ENCODE measurements around the gene ANKRD45.
"Not testable (repeated sequence)": the region's sequence is repeated elsewhere in the genome, so short reads cannot be mapped to it uniquely, and the experiment has no call there.

The ANKRD45 gene

GRCh38 chr1:173642450-173643139, 27.1 kb downstream of the ANKRD45 start:
- H3K4me3 ChIP-seq (ENCODE audit: low read depth in 1 of 2, low read length in 2 of 2); H3K36me3 ChIP-seq (ENCODE audit: control insufficient read depth in 1 of 2, insufficient read depth in 2 of 2, low read length in 2 of 2); H3K9me3 ChIP-seq (ENCODE audit: control insufficient read depth in 1 of 2, low read length in 2 of 2); H3K4me1 ChIP-seq (ENCODE audit: control insufficient read depth in 1 of 2, insufficient read depth in 2 of 2, low read length in 2 of 2); H3K27me3 ChIP-seq (ENCODE audit: low read depth, low read length); H3K27ac ChIP-seq (ENCODE audit: low read length): not testable (repeated sequence)

- no peak overlapping the region for H3K27ac ChIP-seq (ENCODE audit: low read length)
- H3K4me1 ChIP-seq (ENCODE audit: control insufficient read depth in 1 of 2, insufficient read depth in 2 of 2, low read length in 2 of 2): no peaks in the 10 kb centered on the region
- H3K27me3 ChIP-seq (ENCODE audit: low read depth, low read length): no peaks in the 10 kb centered on the region
- peaks cover 0 to 6% of the 10 kb centered on the region in 2 donors for H3K9me3 ChIP-seq (ENCODE audit: control insufficient read depth in 1 of 2, low read length in 2 of 2)
- H3K4me3 ChIP-seq (ENCODE audit: low read depth in 1 of 2, low read length in 2 of 2): no peak overlapping the region
- no peaks in the 10 kb centered on the region for H3K36me3 ChIP-seq (ENCODE audit: control insufficient read depth in 1 of 2, insufficient read depth in 2 of 2, low read length in 2 of 2)
Observed at GRCh38 chr1:173639102-173639501, 30.5 kb downstream of the ANKRD45 start.

- Histone ChIP-seq H3K27me3 (ENCODE audit: low read depth, low read length) (no peaks in the 10 kb centered on the region), H3K36me3 (ENCODE audit: control insufficient read depth in 1 of 2, insufficient read depth in 2 of 2, low read length in 2 of 2) (no peaks in the 10 kb centered on the region), H3K9me3 (ENCODE audit: control insufficient read depth in 1 of 2, low read length in 2 of 2) (peaks cover 0 to 6% of the 10 kb centered on the region in 2 donors), H3K27ac (ENCODE audit: low read length) (no peak overlapping the region), H3K4me1 (ENCODE audit: control insufficient read depth in 1 of 2, insufficient read depth in 2 of 2, low read length in 2 of 2) (no peaks in the 10 kb centered on the region), H3K4me3 (ENCODE audit: low read depth in 1 of 2, low read length in 2 of 2) (no peak overlapping the region)
Observed at GRCh38 chr1:173638043-173639021, 31.3 kb downstream of the ANKRD45 start.

GRCh38 chr1:173637236-173638042, 32.2 kb downstream of the ANKRD45 start:
- H3K36me3 ChIP-seq (ENCODE audit: control insufficient read depth in 1 of 2, insufficient read depth in 2 of 2, low read length in 2 of 2); H3K9me3 ChIP-seq (ENCODE audit: control insufficient read depth in 1 of 2, low read length in 2 of 2); H3K4me3 ChIP-seq (ENCODE audit: low read depth in 1 of 2, low read length in 2 of 2); H3K4me1 ChIP-seq (ENCODE audit: control insufficient read depth in 1 of 2, insufficient read depth in 2 of 2, low read length in 2 of 2); H3K27ac ChIP-seq (ENCODE audit: low read length); H3K27me3 ChIP-seq (ENCODE audit: low read depth, low read length): not testable (repeated sequence)

- Histone ChIP-seq H3K27ac (ENCODE audit: low read length) (no peak within 1 kb of the TSS), H3K4me3 (ENCODE audit: low read depth in 1 of 2, low read length in 2 of 2) (no peak within 1 kb of the TSS), H3K4me1 (ENCODE audit: control insufficient read depth in 1 of 2, insufficient read depth in 2 of 2, low read length in 2 of 2) (no peaks in the 10 kb centered on the region), H3K36me3 (ENCODE audit: control insufficient read depth in 1 of 2, insufficient read depth in 2 of 2, low read length in 2 of 2) (no peaks in the 10 kb centered on the region), H3K9me3 (ENCODE audit: control insufficient read depth in 1 of 2, low read length in 2 of 2) (peaks cover 0 to 6% of the 10 kb centered on the region in 2 donors), H3K27me3 (ENCODE audit: low read depth, low read length) (no peaks in the 10 kb centered on the region)
Observed at GRCh38 chr1:173635116-173635515, 34.5 kb downstream of the ANKRD45 start, which contains the start of gene TEX50. Gene TEX50, plus strand, starts transcription at chr1:173635338. Its CDS starts 184 bp downstream, at chr1:173635522.

- H3K27ac ChIP-seq (ENCODE audit: low read length): no peak overlapping the region
- H3K4me3 ChIP-seq (ENCODE audit: low read depth in 1 of 2, low read length in 2 of 2): no peak overlapping the region
- no peaks in the 10 kb centered on the region for H3K4me1 ChIP-seq (ENCODE audit: control insufficient read depth in 1 of 2, insufficient read depth in 2 of 2, low read length in 2 of 2)
- H3K36me3 ChIP-seq (ENCODE audit: control insufficient read depth in 1 of 2, insufficient read depth in 2 of 2, low read length in 2 of 2): no peaks in the 10 kb centered on the region
- H3K9me3 ChIP-seq (ENCODE audit: control insufficient read depth in 1 of 2, low read length in 2 of 2): no peaks in the 10 kb centered on the region
- H3K27me3 ChIP-seq (ENCODE audit: low read depth, low read length): no peaks in the 10 kb centered on the region
Observed at GRCh38 chr1:173628888-173629287, 40.8 kb downstream of the ANKRD45 start.

- Histone ChIP-seq H3K27me3 (ENCODE audit: low read depth, low read length) (no peaks in the 10 kb centered on the region), H3K27ac (ENCODE audit: low read length) (no peak overlapping the region), H3K4me3 (ENCODE audit: low read depth in 1 of 2, low read length in 2 of 2) (no peak overlapping the region), H3K9me3 (ENCODE audit: control insufficient read depth in 1 of 2, low read length in 2 of 2) (no peaks in the 10 kb centered on the region), H3K36me3 (ENCODE audit: control insufficient read depth in 1 of 2, insufficient read depth in 2 of 2, low read length in 2 of 2) (no peaks in the 10 kb centered on the region), H3K4me1 (ENCODE audit: control insufficient read depth in 1 of 2, insufficient read depth in 2 of 2, low read length in 2 of 2) (no peaks in the 10 kb centered on the region)
Observed at GRCh38 chr1:173627269-173627668, 42.4 kb downstream of the ANKRD45 start.

- Histone ChIP-seq H3K36me3 (ENCODE audit: control insufficient read depth in 1 of 2, insufficient read depth in 2 of 2, low read length in 2 of 2) (no peaks in the 10 kb centered on the region), H3K27ac (ENCODE audit: low read length) (no peak overlapping the region), H3K4me1 (ENCODE audit: control insufficient read depth in 1 of 2, insufficient read depth in 2 of 2, low read length in 2 of 2) (no peaks in the 10 kb centered on the region), H3K9me3 (ENCODE audit: control insufficient read depth in 1 of 2, low read length in 2 of 2) (peaks cover 0 to 20% of the 10 kb centered on the region in 2 donors), H3K27me3 (ENCODE audit: low read depth, low read length) (no peaks in the 10 kb centered on the region), H3K4me3 (ENCODE audit: low read depth in 1 of 2, low read length in 2 of 2) (no peak overlapping the region)
Observed at GRCh38 chr1:173616859-173617258, 52.8 kb downstream of the ANKRD45 start.

GRCh38 chr1:173613086-173613485, 56.6 kb downstream of the ANKRD45 start:
- not testable (repeated sequence) for H3K4me3 ChIP-seq (ENCODE audit: low read depth in 1 of 2, low read length in 2 of 2); H3K4me1 ChIP-seq (ENCODE audit: control insufficient read depth in 1 of 2, insufficient read depth in 2 of 2, low read length in 2 of 2); H3K27ac ChIP-seq (ENCODE audit: low read length); H3K27me3 ChIP-seq (ENCODE audit: low read depth, low read length); H3K36me3 ChIP-seq (ENCODE audit: control insufficient read depth in 1 of 2, insufficient read depth in 2 of 2, low read length in 2 of 2); H3K9me3 ChIP-seq (ENCODE audit: control insufficient read depth in 1 of 2, low read length in 2 of 2)

GRCh38 chr1:173608503-173609216, 61.0 kb downstream of the ANKRD45 start:
- H3K27me3 ChIP-seq (ENCODE audit: low read depth, low read length): no peaks in the 10 kb centered on the region
- no peaks in the 10 kb centered on the region for H3K4me1 ChIP-seq (ENCODE audit: control insufficient read depth in 1 of 2, insufficient read depth in 2 of 2, low read length in 2 of 2)
- no peak overlapping the region for H3K4me3 ChIP-seq (ENCODE audit: low read depth in 1 of 2, low read length in 2 of 2)
- no peaks in the 10 kb centered on the region for H3K36me3 ChIP-seq (ENCODE audit: control insufficient read depth in 1 of 2, insufficient read depth in 2 of 2, low read length in 2 of 2)
- H3K9me3 ChIP-seq (ENCODE audit: control insufficient read depth in 1 of 2, low read length in 2 of 2): no peaks in the 10 kb centered on the region
- no peak overlapping the region for H3K27ac ChIP-seq (ENCODE audit: low read length)

Measured in muscle layer of duodenum (tissue), 2 donors.